Endothelial cell of umbilical vein (primary cell): ENCODE results near the gene ZC3H13. TPM values are rescaled to one million over a fixed set of nuclear protein-coding genes. Genes with fewer than 3 reads are reported as not detected.

Source experiments
- BruUV-seq: library from RNA; stranded (reverse); fragments of 400-500 nt; replicated peaks from 2 replicates; lab custom pipeline; 2021; lab: Mats Ljungman, UMichigan
- CTCF ChIA-PET: fragments of 300-600, 350-600 bp; sonication (Branson Sonifier 250); formaldehyde crosslinking; loops from one replicate; lab custom pipeline; 2021; ENCODE audit warnings: antibody characterized with exemption, inconsistent platforms; lab: Charles Lee
- POLR2A ChIA-PET: fragments of 300-600, 350-600 bp; sonication (Branson Sonifier 250); formaldehyde crosslinking; loops from one replicate; lab custom pipeline; 2021; ENCODE audit warnings: antibody characterized with exemption, inconsistent platforms; lab: Charles Lee
- DNase-seq: peaks from one replicate; pipeline ENCODE4 v3.0.0-alpha.2; 2011; ENCODE audit warnings: low read depth, low spot score
- FAIRE-seq: peaks from 2 replicates; lab custom pipeline; 2011; peaks lifted over from hg19 to GRCh38; lab: Jason Lieb, UNC
- H2AFZ ChIP-seq: 2 replicates; pipeline ENCODE4 v1.6.0; 2012; ENCODE audit warnings: low read depth, low read length, control low read depth, inconsistent platforms
- H3K27ac ChIP-seq: 2 replicates; pipeline ENCODE4 v1.5.1; 2011; ENCODE audit warnings: low read depth, mild to moderate bottlenecking, control low read depth, low read length, moderate library complexity; ENCODE audit not compliant: insufficient read depth
- H3K27me3 ChIP-seq, 2 experiments: 2 replicates each; pipeline versions ENCODE4 v1.6.0 to v1.6.1; 2011; ENCODE audit warnings: low read length in 2 of 2, mixed read lengths in 1 of 2; ENCODE audit not compliant: control insufficient read depth in 2 of 2, insufficient read depth in 2 of 2
- H3K36me3 ChIP-seq, 2 experiments: 2 replicates in 1 of 2; 3 replicates in 1 of 2; pipeline ENCODE4 v1.5.1; 2011; ENCODE audit warnings: low read length in 2 of 2, mild to moderate bottlenecking in 1 of 2, moderate library complexity in 1 of 2; ENCODE audit not compliant: control insufficient read depth in 2 of 2, insufficient read depth in 2 of 2; ENCODE audit errors: extremely low read depth in 1 of 2
- H3K4me1 ChIP-seq: 3 replicates; pipeline ENCODE4 v1.5.1; 2011; ENCODE audit warnings: mild to moderate bottlenecking, low read length; ENCODE audit not compliant: control insufficient read depth, insufficient read depth; ENCODE audit errors: extremely low read depth
- H3K4me2 ChIP-seq: 2 replicates; pipeline ENCODE4 v1.6.1; 2011; ENCODE audit warnings: low read length, control low read depth, mixed read lengths; ENCODE audit not compliant: insufficient read depth
- H3K4me3 ChIP-seq, 3 experiments: fragments of 200-600 bp in 1 of 3; sonication (generic), shearing (Covaris generic) in 1 of 3; replicated peaks in 1 of 3; 2 replicates each; pipeline ENCODE4 v1.5.1; 2011 to 2016; ENCODE audit warnings: control low read depth in 3 of 3, low read length in 3 of 3, mild to moderate bottlenecking in 2 of 3, inconsistent platforms in 1 of 3, low read depth in 1 of 3, moderate library complexity in 1 of 3; ENCODE audit not compliant: insufficient read depth in 1 of 3
- H3K79me2 ChIP-seq: 2 replicates; pipeline ENCODE4 v1.6.0; 2012; ENCODE audit warnings: low read length, inconsistent platforms; ENCODE audit not compliant: control insufficient read depth, insufficient read depth
- H3K9ac ChIP-seq: replicated peaks from 2 replicates; pipeline ENCODE3; 2011; ENCODE audit warnings: low read length, control low read depth; ENCODE audit not compliant: insufficient read depth; ENCODE audit errors: extremely low read depth
- H3K9me1 ChIP-seq: replicated peaks from 3 replicates; pipeline ENCODE4 v1.6.0; 2011; ENCODE audit warnings: mild to moderate bottlenecking, low read length; ENCODE audit not compliant: control insufficient read depth, insufficient read depth; ENCODE audit errors: extremely low read depth
- H3K9me3 ChIP-seq: replicated peaks from 2 replicates; pipeline ENCODE4 v1.5.1; 2012; ENCODE audit warnings: low read length, inconsistent platforms; ENCODE audit not compliant: control insufficient read depth, insufficient read depth
- H4K20me1 ChIP-seq: replicated peaks from 2 replicates; pipeline ENCODE3; 2011; ENCODE audit warnings: mild to moderate bottlenecking, low read length; ENCODE audit not compliant: control insufficient read depth, insufficient read depth; ENCODE audit errors: extremely low read depth
- CTCF ChIP-seq, 2 donors: IDR thresholded peaks; 1 replicate in 1 of 2; 2 replicates in 1 of 2; pipeline ENCODE4 v1.5.1; 2011; ENCODE audit warnings: low read length in 2 of 2, mild to moderate bottlenecking in 2 of 2, moderate library complexity in 2 of 2, control low read depth in 1 of 2, inconsistent platforms in 1 of 2, low read depth in 1 of 2; ENCODE audit not compliant: insufficient read depth in 1 of 2; ENCODE audit errors: extremely low read depth in 1 of 2
- EZH2 ChIP-seq: IDR thresholded peaks from 2 replicates; pipeline ENCODE4 v1.6.1; 2012; ENCODE audit warnings: borderline replicate concordance, low read depth, mild to moderate bottlenecking, moderate library complexity, low read length, inconsistent platforms; ENCODE audit not compliant: severe bottlenecking
- FOS ChIP-seq: IDR thresholded peaks from 2 replicates; pipeline ENCODE4 v1.6.1; 2011; ENCODE audit warnings: mild to moderate bottlenecking, low read length, moderate library complexity, borderline replicate concordance; ENCODE audit not compliant: insufficient read depth
- GATA2 ChIP-seq: IDR thresholded peaks from 2 replicates; pipeline ENCODE4 v1.7.0; 2011; ENCODE audit warnings: low read depth, mild to moderate bottlenecking, moderate library complexity, mixed read lengths, low read length; ENCODE audit not compliant: insufficient read length, insufficient read depth
- JUN ChIP-seq: IDR thresholded peaks from 2 replicates; pipeline ENCODE4 v1.6.1; 2011; ENCODE audit warnings: borderline replicate concordance, low read depth; ENCODE audit not compliant: insufficient read length, insufficient read depth
- MAX ChIP-seq: IDR thresholded peaks from 2 replicates; pipeline ENCODE4 v1.6.1; 2011; ENCODE audit not compliant: insufficient read depth, insufficient read length
- MYC ChIP-seq: IDR thresholded peaks from one replicate; pipeline ENCODE4 v1.6.1; 2011; ENCODE audit warnings: mild to moderate bottlenecking, low read depth, low read length
- POLR2A ChIP-seq: IDR thresholded peaks from 2 replicates; pipeline ENCODE4 v1.6.1; 2012; ENCODE audit warnings: low read depth, mild to moderate bottlenecking, control low read depth, low read length
- POLR2AphosphoS5 ChIP-seq: IDR thresholded peaks from 2 replicates; pipeline ENCODE4 v1.6.1; 2012; ENCODE audit warnings: low read depth, mild to moderate bottlenecking, control low read depth, low read length, moderate library complexity; ENCODE audit not compliant: insufficient read depth
- dilution Hi-C: fragments of 300-500 bp; cut with MboI; formaldehyde crosslinking; loops from one replicate; pipeline ENCODE4 v1.15.0; 2019; ENCODE audit warnings: low sequenced_read_pairs; ENCODE audit not compliant: extremely low pct_ligation_motif_present
- intact Hi-C: fragments of 100-400 bp; cut with micrococcal nuclease; formaldehyde crosslinking; loops from one replicate; pipeline ENCODE4 v1.10.0; 2022
- polyA plus RNA-seq, 4 experiments: library from polyadenylated mRNA; depleted of rRNA in 3 of 4; stranded (reverse) in 3 of 4; unstranded in 1 of 4; fragments of >200 nt; gene quantifications; 2 replicates each; pipeline versions ENCODE4 v1.2.1 to v1.2.3, GENCODE V29; 2011 to 2012; ENCODE audit warnings: missing spikeins in 1 of 4
- total RNA-seq: library from RNA; stranded (reverse); gene quantifications from 2 replicates; pipeline ENCODE4 v1.2.3, GENCODE V29; 2021

Gene ZC3H13
- total and polyA plus RNA-seq, 2 donors (not counting 3 experiments of a cell fraction or from before 2014, with no cell fraction given) = 3.8 to 36.6 TPM

- H3K9me1 ChIP-seq = no peaks in the 10 kb centered on the region
- H3K4me3 ChIP-seq = no peak overlapping the region
- no peak overlapping the region for H2AFZ ChIP-seq
- intact Hi-C loops (no loop called here), dilution Hi-C loops (no loop called here)
- no peak for FAIRE-seq
- peaks cover 0 to 2% of the 10 kb centered on the region in 2 experiments for H3K36me3 ChIP-seq
- no peaks in the 10 kb centered on the region for H3K27me3 ChIP-seq
- H3K9ac ChIP-seq = no peak overlapping the region
- TF ChIP-seq POLR2A = no peak
- no peak for TF ChIP-seq MAX
- TF ChIP-seq GATA2 = no peak
- no peak for TF ChIP-seq CTCF (IDR thresholded peaks at IDR 0.05; ENCODE audit: extremely low read depth in 1 of 2, insufficient read depth in 1 of 2, low read depth in 1 of 2, low read length in 2 of 2)
- no peak for TF ChIP-seq EZH2
- no peak for TF ChIP-seq JUN
- no peak for TF ChIP-seq MYC
- no peak for TF ChIP-seq POLR2AphosphoS5
- TF ChIP-seq FOS = no peak
- no TSS peak for BruUV-seq
- H3K79me2 ChIP-seq = no peaks in the 10 kb centered on the region
- H3K9me3 ChIP-seq = no peaks in the 10 kb centered on the region
- no peaks in the 10 kb centered on the region for H3K4me1 ChIP-seq
- CTCF ChIA-PET = interaction anchor here (1.2 to 1.5 kb wide), 2 partner anchors 131 to 187 kb away, joined by 3 to 5 read pairs; no protein-coding TSS in a partner anchor
- no peak for DNase-seq
- H4K20me1 ChIP-seq = peaks cover 2% of the 10 kb centered on the region
- no peak overlapping the region for H3K4me2 ChIP-seq
- no peak overlapping the region for H3K27ac ChIP-seq
- POLR2A ChIA-PET = no interaction called here
These were observed 57.8 kb downstream of the ZC3H13 start for GRCh38 chr13:45994752-45995151.
